ENCODE results near the gene STAMBPL1.

Gene STAMBPL1

DNA sequence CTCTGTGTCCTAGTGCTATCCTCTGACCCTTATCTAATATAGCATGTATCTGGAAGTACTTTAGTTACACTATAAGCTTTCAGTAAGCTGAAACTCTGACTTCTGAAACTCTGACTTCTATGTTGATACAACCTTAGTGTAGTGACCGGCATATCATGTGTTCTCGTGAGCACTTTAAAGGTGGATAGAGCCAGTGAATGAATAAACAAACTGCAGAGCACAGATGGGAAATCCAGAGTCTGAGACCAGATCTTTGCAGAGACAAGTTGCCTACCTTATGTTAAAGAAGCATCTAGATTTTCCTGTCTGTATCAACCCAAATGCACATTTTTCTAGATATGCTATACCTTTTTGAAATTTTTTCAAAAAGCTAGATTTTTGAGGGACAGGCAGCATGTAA lies 69.0 kb downstream of the STAMBPL1 start:
- Histone ChIP-seq H3K27me3 (replicated peaks) (no peaks in the 10 kb centered on the region), H3K36me3 (replicated peaks) (peaks cover under 1% of the 10 kb centered on the region), H3K27ac (no peak overlapping the region), H3K4me3 (ENCODE audit: low read depth, low read length) (no peak overlapping the region)
- in situ Hi-C loops (cut with HindIII; ENCODE audit: low pct_ligation_motif_present, low sequenced_read_pairs): no loop called here
- DNase-seq: no peak
- TF ChIP-seq, protein P1, sequence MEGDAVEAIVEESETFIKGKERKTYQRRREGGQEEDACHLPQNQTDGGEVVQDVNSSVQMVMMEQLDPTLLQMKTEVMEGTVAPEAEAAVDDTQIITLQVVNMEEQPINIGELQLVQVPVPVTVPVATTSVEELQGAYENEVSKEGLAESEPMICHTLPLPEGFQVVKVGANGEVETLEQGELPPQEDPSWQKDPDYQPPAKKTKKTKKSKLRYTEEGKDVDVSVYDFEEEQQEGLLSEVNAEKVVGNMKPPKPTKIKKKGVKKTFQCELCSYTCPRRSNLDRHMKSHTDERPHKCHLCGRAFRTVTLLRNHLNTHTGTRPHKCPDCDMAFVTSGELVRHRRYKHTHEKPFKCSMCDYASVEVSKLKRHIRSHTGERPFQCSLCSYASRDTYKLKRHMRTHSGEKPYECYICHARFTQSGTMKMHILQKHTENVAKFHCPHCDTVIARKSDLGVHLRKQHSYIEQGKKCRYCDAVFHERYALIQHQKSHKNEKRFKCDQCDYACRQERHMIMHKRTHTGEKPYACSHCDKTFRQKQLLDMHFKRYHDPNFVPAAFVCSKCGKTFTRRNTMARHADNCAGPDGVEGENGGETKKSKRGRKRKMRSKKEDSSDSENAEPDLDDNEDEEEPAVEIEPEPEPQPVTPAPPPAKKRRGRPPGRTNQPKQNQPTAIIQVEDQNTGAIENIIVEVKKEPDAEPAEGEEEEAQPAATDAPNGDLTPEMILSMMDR (IDR thresholded peaks at IDR 0.05; ENCODE audit: low read depth, low read length, missing control alignments): no peak

DNA sequence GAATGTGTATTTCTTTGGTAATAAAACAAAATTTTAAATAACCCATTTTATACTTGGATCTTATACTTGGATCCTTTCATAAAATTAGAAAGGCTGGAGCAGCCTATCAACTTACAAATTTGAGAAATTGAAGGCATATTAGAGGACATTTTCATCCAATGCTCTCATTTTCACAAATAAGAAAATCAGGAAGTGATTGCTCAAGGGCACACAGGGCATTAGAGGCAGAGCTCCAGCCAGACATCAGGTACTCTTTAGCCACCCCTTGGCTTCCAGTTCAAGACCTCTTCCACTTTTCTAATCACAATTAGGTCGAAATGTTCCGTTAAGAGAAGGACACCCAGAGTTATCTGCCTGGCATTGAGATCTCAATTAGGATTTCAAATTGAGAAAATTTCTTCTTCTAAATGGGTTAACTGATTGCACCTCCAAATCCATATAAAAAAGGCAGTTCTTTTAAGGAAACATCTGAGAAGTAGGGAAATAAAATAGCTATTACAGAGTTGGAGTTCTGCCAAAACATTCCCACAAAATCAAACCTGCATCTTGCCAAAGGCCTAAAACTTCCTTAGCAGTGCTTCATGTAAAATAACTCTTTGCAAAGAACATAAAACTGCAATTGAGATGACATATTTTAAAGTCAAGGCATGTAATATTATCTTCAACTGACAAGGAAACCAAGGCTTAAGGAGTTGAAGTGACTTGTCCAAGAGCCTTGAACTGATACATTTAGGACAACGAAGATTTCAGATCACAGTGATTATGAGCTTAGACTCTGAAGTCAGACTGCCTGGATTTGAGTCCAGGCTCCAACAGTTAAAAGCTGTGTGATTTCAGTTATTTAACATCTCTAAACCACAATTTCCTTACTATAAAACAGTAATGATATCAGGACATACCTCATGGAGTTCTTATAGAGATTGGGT lies 70.1 kb downstream of the STAMBPL1 start:
- no peak for DNase-seq
- no peak overlapping the region for H3K4me3 ChIP-seq (ENCODE audit: low read depth, low read length)
- no peaks in the 10 kb centered on the region for H3K27me3 ChIP-seq (replicated peaks)
- no peaks in the 10 kb centered on the region for H3K36me3 ChIP-seq (replicated peaks)
- in situ Hi-C loops (cut with HindIII; ENCODE audit: low pct_ligation_motif_present, low sequenced_read_pairs): no loop called here
- H3K27ac ChIP-seq: no peak overlapping the region
- TF ChIP-seq, protein P1 (IDR thresholded peaks at IDR 0.05; ENCODE audit: low read depth, low read length, missing control alignments): no peak

DNA sequence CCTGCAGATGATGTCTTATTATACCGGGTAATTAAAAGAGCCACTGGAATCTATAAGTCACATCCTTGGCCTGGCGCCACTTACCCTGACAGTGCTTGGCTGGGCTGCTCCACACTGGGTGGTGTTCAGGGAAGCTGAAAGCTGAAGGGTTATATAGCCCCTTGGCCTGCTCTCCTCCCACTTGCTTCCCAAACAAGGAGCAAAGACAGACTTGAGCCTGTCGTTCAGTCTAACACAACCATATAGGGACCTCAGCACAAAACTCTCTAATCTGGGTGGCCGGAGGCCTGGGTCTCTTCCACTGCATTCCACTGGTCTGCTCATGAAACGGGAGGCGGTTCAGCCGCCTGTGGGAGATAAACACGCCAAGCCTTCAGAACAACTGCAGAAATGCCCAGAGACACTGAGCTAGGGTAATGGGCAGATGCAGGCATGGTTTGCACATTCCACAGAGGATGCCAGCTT lies 72.6 kb downstream of the STAMBPL1 start, which contains the start of gene ACTA2:
Gene ACTA2 (minus strand): TSS at position 127 of the 465 bp plus-strand sequence. CDS start 3,843 bp downstream, outside the sequence.
- peak; percentile 63 for DNase-seq
- H3K4me3 ChIP-seq (ENCODE audit: low read depth, low read length): no peak within 1 kb of the TSS
- in situ Hi-C loops (cut with HindIII; ENCODE audit: low pct_ligation_motif_present, low sequenced_read_pairs): no loop called here

DNA sequence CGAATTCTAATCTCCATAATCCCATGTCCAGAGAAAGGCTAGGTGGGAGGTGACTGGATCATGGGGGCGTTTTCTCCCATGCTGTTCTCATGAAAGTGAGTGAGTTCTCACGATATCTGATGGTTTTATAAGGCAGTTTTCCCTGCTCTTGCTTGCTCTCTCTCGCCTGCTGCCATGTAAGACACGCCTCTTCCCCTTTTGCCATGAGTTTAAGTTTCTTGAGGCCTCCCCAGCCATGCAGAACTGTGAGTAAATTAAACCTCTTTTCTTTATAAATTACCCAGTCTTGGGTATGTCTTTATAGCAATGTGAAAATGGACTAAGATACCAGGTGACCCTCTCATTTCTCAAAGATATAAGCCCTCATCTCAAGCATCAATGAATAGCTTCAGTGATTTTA lies 73.6 kb downstream of the STAMBPL1 start:
- Histone ChIP-seq H3K36me3 (replicated peaks) (no peaks in the 10 kb centered on the region), H3K4me3 (ENCODE audit: low read depth, low read length) (no peak overlapping the region), H3K27me3 (replicated peaks) (no peaks in the 10 kb centered on the region), H3K27ac (no peak overlapping the region)
- TF ChIP-seq, protein P1 (IDR thresholded peaks at IDR 0.05; ENCODE audit: low read depth, low read length, missing control alignments): no peak
- in situ Hi-C loops (cut with HindIII; ENCODE audit: low pct_ligation_motif_present, low sequenced_read_pairs): no loop called here
- no peak for DNase-seq

More for the DNA sequence above, 72.6 kb downstream of the STAMBPL1 start, which contains the start of gene ACTA2:
- no peaks in the 10 kb centered on the region for H3K36me3 ChIP-seq (replicated peaks)
- TF ChIP-seq, protein P1 (IDR thresholded peaks at IDR 0.05; ENCODE audit: low read depth, low read length, missing control alignments): no peak
- no peaks in the 10 kb centered on the region for H3K27me3 ChIP-seq (replicated peaks)
- H3K27ac ChIP-seq: peak within 1 kb of the TSS; percentile 11

DNA sequence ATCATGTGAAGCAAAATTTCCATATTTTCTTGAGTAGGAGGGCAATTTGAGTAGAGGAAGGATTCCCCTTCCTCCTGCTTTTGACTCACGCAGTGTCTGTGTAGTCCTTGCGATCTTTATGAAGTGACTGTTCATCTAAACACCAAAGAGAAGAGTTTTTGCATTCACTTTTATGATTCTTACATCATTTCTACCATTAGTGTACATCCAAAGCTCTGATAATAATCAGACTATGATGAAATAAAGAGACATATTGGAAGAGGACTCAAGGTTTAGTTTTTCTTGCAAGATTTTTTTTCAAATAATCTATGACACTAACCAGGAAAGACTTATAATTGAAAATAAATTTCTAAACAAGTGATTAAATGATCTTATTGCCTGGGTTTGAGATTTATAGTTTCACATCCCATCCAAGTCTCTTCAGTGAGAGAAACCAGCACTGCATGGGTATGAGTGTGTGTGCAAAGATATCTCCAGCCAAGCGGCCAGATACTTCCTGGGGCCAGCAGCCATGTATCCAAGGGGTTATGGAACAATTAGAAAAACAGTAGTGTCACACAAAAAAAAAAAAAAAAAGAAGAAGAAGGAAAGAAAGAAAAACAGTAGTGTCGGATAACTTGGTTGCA lies 74.5 kb downstream of the STAMBPL1 start:
- H3K27me3 ChIP-seq (replicated peaks): no peaks in the 10 kb centered on the region
- H3K36me3 ChIP-seq (replicated peaks): no peaks in the 10 kb centered on the region
- DNase-seq: no peak
- no peak overlapping the region for H3K4me3 ChIP-seq (ENCODE audit: low read depth, low read length)
- TF ChIP-seq, protein P1 (IDR thresholded peaks at IDR 0.05; ENCODE audit: low read depth, low read length, missing control alignments): no peak
- in situ Hi-C loops (cut with HindIII; ENCODE audit: low pct_ligation_motif_present, low sequenced_read_pairs): no loop called here
- no peak overlapping the region for H3K27ac ChIP-seq

All from brain microvascular endothelial cell (primary cell).